ENCODE results near the gene RPS3. TPM values are rescaled to one million over a fixed set of nuclear protein-coding genes. Genes with fewer than 3 reads are reported as not detected.
A peak's percentile ranks its signal among the peaks of the same experiment; 100 is the strongest.

RPS3 gene
- total and polyA plus RNA-seq, 2 experiments from 2014 or later, result 1,094 to 1,201 TPM

GRCh38 chr11:75453916-75454655 is 54.8 kb downstream of the RPS3 start:
- Histone ChIP-seq H3K4me2 (no peak overlapping the region), H3K27me3 (no peaks in the 10 kb centered on the region), H3K4me1 (ENCODE audit: insufficient read depth) (no peaks in the 10 kb centered on the region), H3K27ac (no peak overlapping the region), H2AFZ (no peak overlapping the region), H3K36me3 (replicated peaks; ENCODE audit: insufficient read depth, low read depth) (no peaks in the 10 kb centered on the region), H3K4me3 (no peak overlapping the region), H3K9me3 (ENCODE audit: low read depth) (no peaks in the 10 kb centered on the region), H4K20me1 (ENCODE audit: insufficient read depth, poor library complexity, severe bottlenecking) (no peaks in the 10 kb centered on the region), H3K9me2 (replicated peaks; ENCODE audit: insufficient read depth) (no peaks in the 10 kb centered on the region), H3K79me2 (no peaks in the 10 kb centered on the region)
- no peak for DNase-seq (ENCODE audit: low spot score)
- TF ChIP-seq EZH2 (IDR thresholded peaks at IDR 0.05; ENCODE audit: borderline replicate concordance) (no peak), EZH2phosphoT487 (IDR thresholded peaks at IDR 0.05; ENCODE audit: low read depth, severe bottlenecking, unreplicated experiment) (no peak)
- TF ChIP-seq, protein P1, sequence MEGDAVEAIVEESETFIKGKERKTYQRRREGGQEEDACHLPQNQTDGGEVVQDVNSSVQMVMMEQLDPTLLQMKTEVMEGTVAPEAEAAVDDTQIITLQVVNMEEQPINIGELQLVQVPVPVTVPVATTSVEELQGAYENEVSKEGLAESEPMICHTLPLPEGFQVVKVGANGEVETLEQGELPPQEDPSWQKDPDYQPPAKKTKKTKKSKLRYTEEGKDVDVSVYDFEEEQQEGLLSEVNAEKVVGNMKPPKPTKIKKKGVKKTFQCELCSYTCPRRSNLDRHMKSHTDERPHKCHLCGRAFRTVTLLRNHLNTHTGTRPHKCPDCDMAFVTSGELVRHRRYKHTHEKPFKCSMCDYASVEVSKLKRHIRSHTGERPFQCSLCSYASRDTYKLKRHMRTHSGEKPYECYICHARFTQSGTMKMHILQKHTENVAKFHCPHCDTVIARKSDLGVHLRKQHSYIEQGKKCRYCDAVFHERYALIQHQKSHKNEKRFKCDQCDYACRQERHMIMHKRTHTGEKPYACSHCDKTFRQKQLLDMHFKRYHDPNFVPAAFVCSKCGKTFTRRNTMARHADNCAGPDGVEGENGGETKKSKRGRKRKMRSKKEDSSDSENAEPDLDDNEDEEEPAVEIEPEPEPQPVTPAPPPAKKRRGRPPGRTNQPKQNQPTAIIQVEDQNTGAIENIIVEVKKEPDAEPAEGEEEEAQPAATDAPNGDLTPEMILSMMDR (IDR thresholded peaks at IDR 0.05; ENCODE audit: poor library complexity), result no peak
- 78% methylated on average over 9 of the region's 9 CpGs for WGBS (ENCODE audit: low lambda C conversion rate, missing lambda C conversion rate)

- H2AFZ ChIP-seq, result no peak overlapping the region
- 88% methylated on average over 5 of the region's 5 CpGs for WGBS (ENCODE audit: low lambda C conversion rate, missing lambda C conversion rate)
- no peaks in the 10 kb centered on the region for H3K9me2 ChIP-seq (replicated peaks; ENCODE audit: insufficient read depth)
- DNase-seq (ENCODE audit: low spot score), result no peak
- H3K27ac ChIP-seq, result no peak overlapping the region
- H3K27me3 ChIP-seq, result no peaks in the 10 kb centered on the region
- no peak overlapping the region for H3K4me3 ChIP-seq
- TF ChIP-seq EZH2 (IDR thresholded peaks at IDR 0.05; ENCODE audit: borderline replicate concordance), result no peak
- TF ChIP-seq EZH2phosphoT487 (IDR thresholded peaks at IDR 0.05; ENCODE audit: low read depth, severe bottlenecking, unreplicated experiment), result no peak
- TF ChIP-seq, protein P1 (IDR thresholded peaks at IDR 0.05; ENCODE audit: poor library complexity), result no peak
- H3K4me2 ChIP-seq, result no peak overlapping the region
- no peaks in the 10 kb centered on the region for H4K20me1 ChIP-seq (ENCODE audit: insufficient read depth, poor library complexity, severe bottlenecking)
- no peaks in the 10 kb centered on the region for H3K9me3 ChIP-seq (ENCODE audit: low read depth)
- H3K4me1 ChIP-seq (ENCODE audit: insufficient read depth), result no peaks in the 10 kb centered on the region
- no peaks in the 10 kb centered on the region for H3K79me2 ChIP-seq
- H3K36me3 ChIP-seq (replicated peaks; ENCODE audit: insufficient read depth, low read depth), result no peaks in the 10 kb centered on the region
Observed at GRCh38 chr11:75454987-75455386, 55.7 kb downstream of the RPS3 start.

Small RNAs within 50 kb of the gene (small RNA-seq; reads per million reads assigned to genes)
- gene SNORD15A (not detected), gene SNORD15B (340 reads per million, percentile 99 among the genes with 10 or more reads in this experiment)

Other genes with a start within 250 kb of the RPS3 start
- 52.2 and 79.2 TPM in 2 replicates for gene SLCO2B1, start 248.4 kb upstream of the RPS3 start, total RNA-seq
- gene SLCO2B1, start 248.4 kb upstream of the RPS3 start, polyA plus RNA-seq, result 43.4 and 51.6 TPM in 2 replicates
- 0.16 TPM in 1 of 2 replicates, not detected in the other for gene TPBGL, start 158.7 kb upstream of the RPS3 start, total RNA-seq
- gene TPBGL, start 158.7 kb upstream of the RPS3 start, polyA plus RNA-seq, result 0.12 and 0.64 TPM in 2 replicates
- 83.2 and 91.3 TPM in 2 replicates for gene ARRB1, start 47.9 kb upstream of the RPS3 start, total RNA-seq
- 15.2 and 16.2 TPM in 2 replicates for gene ARRB1, start 47.9 kb upstream of the RPS3 start, polyA plus RNA-seq
- 0.63 and 0.88 TPM in 2 replicates for gene KLHL35, start 33.7 kb downstream of the RPS3 start, total RNA-seq
- gene KLHL35, start 33.7 kb downstream of the RPS3 start, polyA plus RNA-seq, result 1.7 and 3.2 TPM in 2 replicates
- gene GDPD5, start 126.4 kb downstream of the RPS3 start, total RNA-seq, result 5.2 and 7.3 TPM in 2 replicates
- 6.3 and 8.9 TPM in 2 replicates for gene GDPD5, start 126.4 kb downstream of the RPS3 start, polyA plus RNA-seq
- gene SERPINH1, start 162.7 kb downstream of the RPS3 start, total RNA-seq, result 709 and 805 TPM in 2 replicates
- 479 and 492 TPM in 2 replicates for gene SERPINH1, start 162.7 kb downstream of the RPS3 start, polyA plus RNA-seq

Data from hepatocyte (in vitro differentiated cells).